Measurements from ENCODE around the gene GMEB2. TPM values are rescaled to one million over a fixed set of nuclear protein-coding genes. Genes with fewer than 3 reads are reported as not detected.

The GMEB2 gene
- total RNA-seq, 2 donors from 2014 or later = 11.5 to 12.3 TPM

DNA sequence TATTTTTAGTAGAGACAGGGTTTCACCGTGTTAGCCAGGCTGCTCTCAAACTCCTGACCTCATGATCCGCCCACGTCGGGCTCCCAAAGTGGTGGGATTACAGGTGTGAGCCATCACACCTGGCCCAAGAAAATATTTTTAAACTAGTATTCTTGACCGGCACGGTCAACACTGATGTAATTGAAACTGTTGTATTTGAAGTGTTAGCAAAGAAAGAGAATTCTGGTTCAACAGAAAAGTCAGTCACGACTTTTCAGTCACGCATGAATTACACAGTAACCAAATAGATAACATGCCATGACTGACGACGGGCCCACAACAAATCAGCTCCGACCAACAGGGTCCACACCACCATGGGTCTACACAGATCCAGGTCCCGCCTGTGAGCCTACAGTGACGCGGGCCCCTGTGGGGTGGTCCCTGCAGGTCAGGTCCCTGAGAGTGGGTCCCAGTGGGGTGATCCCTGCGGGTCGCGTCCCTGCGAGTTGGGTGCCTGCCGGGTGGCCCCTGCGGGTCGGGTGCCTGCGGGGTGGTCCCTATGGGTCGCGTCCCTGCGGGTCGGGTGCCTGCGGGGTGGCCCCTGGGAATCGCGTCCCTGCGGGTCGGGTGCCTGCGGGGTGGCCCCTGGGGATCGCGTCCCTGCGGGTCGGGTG, 1.0 kb downstream of the GMEB2 start:
- peak overlapping the region; percentile 51 for H3K27ac ChIP-seq (ENCODE audit: low read depth, low read length)

GRCh38 chr20:63624486-63624885, 2.4 kb downstream of the GMEB2 start:
- no peaks in the 10 kb centered on the region for H3K9me3 Mint-ChIP-seq
- no peak overlapping the region for H3K9ac ChIP-seq (ENCODE audit: extremely low read depth, low read length, poor library complexity, severe bottlenecking)
- no peak overlapping the region for H3K4me3 Mint-ChIP-seq
- no peaks in the 10 kb centered on the region for H3K4me1 ChIP-seq (ENCODE audit: control insufficient read depth, insufficient read depth, low read length)
- no peak overlapping the region for H3K4me3 ChIP-seq (ENCODE audit: low read length)
- H3K36me3 ChIP-seq (ENCODE audit: control insufficient read depth, insufficient read depth, low read length) = no peaks in the 10 kb centered on the region
- DNase-seq = peak; percentile 57
- no peaks in the 10 kb centered on the region for H3K9me3 ChIP-seq (ENCODE audit: control insufficient read depth, low read length)
- WGBS, 2 experiments (ENCODE audit: insufficient coverage in 1 of 2, insufficient read length in 1 of 2) = 92 to 93% methylated on average over 12 to 15 of the region's 15 CpGs
- H3K27ac ChIP-seq (ENCODE audit: low read depth, low read length) = no peak overlapping the region
- H3K36me3 Mint-ChIP-seq (ENCODE audit: low read depth) = peaks cover 12% of the 10 kb centered on the region
- peak overlapping the region; percentile 68 for H3K27ac Mint-ChIP-seq
- no peaks in the 10 kb centered on the region for H3K27me3 ChIP-seq (ENCODE audit: control insufficient read depth, insufficient read depth, low read length, poor library complexity, severe bottlenecking)
- no peaks in the 10 kb centered on the region for H3K27me3 Mint-ChIP-seq (ENCODE audit: insufficient read depth)
- TF ChIP-seq, protein P1, sequence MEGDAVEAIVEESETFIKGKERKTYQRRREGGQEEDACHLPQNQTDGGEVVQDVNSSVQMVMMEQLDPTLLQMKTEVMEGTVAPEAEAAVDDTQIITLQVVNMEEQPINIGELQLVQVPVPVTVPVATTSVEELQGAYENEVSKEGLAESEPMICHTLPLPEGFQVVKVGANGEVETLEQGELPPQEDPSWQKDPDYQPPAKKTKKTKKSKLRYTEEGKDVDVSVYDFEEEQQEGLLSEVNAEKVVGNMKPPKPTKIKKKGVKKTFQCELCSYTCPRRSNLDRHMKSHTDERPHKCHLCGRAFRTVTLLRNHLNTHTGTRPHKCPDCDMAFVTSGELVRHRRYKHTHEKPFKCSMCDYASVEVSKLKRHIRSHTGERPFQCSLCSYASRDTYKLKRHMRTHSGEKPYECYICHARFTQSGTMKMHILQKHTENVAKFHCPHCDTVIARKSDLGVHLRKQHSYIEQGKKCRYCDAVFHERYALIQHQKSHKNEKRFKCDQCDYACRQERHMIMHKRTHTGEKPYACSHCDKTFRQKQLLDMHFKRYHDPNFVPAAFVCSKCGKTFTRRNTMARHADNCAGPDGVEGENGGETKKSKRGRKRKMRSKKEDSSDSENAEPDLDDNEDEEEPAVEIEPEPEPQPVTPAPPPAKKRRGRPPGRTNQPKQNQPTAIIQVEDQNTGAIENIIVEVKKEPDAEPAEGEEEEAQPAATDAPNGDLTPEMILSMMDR (conservative IDR thresholded peaks at IDR 0.05) = no peak
- H3K4me1 Mint-ChIP-seq = peaks cover 12% of the 10 kb centered on the region

More for the DNA sequence above, 1.0 kb downstream of the GMEB2 start:
- TF ChIP-seq, protein P1 (conservative IDR thresholded peaks at IDR 0.05) = no peak
- Histone ChIP-seq H3K4me1 (ENCODE audit: control insufficient read depth, insufficient read depth, low read length) (no peaks in the 10 kb centered on the region), H3K4me3 (ENCODE audit: low read length) (peak overlapping the region; percentile 83), H3K9me3 (ENCODE audit: control insufficient read depth, low read length) (no peaks in the 10 kb centered on the region), H3K27me3 (ENCODE audit: control insufficient read depth, insufficient read depth, low read length, poor library complexity, severe bottlenecking) (no peaks in the 10 kb centered on the region), H3K36me3 (ENCODE audit: control insufficient read depth, insufficient read depth, low read length) (no peaks in the 10 kb centered on the region), H3K9ac (ENCODE audit: extremely low read depth, low read length, poor library complexity, severe bottlenecking) (peak overlapping the region; percentile 80)
- peak; percentile 68 for DNase-seq
- no peaks in the 10 kb centered on the region for H3K9me3 Mint-ChIP-seq
- H3K4me1 Mint-ChIP-seq = peaks cover 9% of the 10 kb centered on the region
- H3K4me3 Mint-ChIP-seq = peak overlapping the region; percentile 60
- peaks cover 12% of the 10 kb centered on the region for H3K36me3 Mint-ChIP-seq (ENCODE audit: low read depth)
- no peaks in the 10 kb centered on the region for H3K27me3 Mint-ChIP-seq (ENCODE audit: insufficient read depth)
- H3K27ac Mint-ChIP-seq = peak overlapping the region; percentile 88
- WGBS, 2 experiments (ENCODE audit: insufficient coverage in 1 of 2, insufficient read length in 1 of 2) = 27 to 74% methylated on average over 7 to 35 of the region's 36 CpGs

DNA sequence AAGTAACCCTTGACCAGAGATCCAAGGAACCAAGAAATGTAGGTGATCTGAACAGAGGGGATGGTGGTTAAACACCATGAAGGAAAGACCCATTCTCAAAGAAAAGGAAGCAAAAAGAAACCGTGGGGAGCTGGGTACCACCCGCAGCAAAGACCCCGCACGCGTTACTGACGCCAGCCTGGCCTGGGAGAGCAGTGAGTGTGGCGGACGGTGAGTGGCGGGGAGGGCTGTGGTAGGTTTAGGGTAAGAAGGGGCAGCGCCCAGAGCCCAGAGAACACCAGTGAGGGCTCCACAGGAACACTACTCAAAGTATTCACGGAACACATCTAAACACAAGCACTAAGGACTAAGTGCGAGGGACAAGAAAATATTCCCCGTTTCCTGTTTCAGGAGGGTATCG, 4.2 kb downstream of the GMEB2 start:
- H3K27ac Mint-ChIP-seq = no peak overlapping the region

More for the DNA sequence above, 4.2 kb downstream of the GMEB2 start:
- 94% methylated on average over 13 of the region's 14 CpGs; no CpG with 5 or more reads in 1 of the 2 experiments for WGBS, 2 experiments (ENCODE audit: insufficient coverage in 1 of 2, insufficient read length in 1 of 2)
- Mint-ChIP-seq H3K4me3 (no peak overlapping the region), H3K4me1 (peaks cover 8% of the 10 kb centered on the region), H3K9me3 (no peaks in the 10 kb centered on the region), H3K27me3 (ENCODE audit: insufficient read depth) (no peaks in the 10 kb centered on the region), H3K36me3 (ENCODE audit: low read depth) (peaks cover 28% of the 10 kb centered on the region)
- no peak overlapping the region for H3K27ac ChIP-seq (ENCODE audit: low read depth, low read length)
- TF ChIP-seq, protein P1 (conservative IDR thresholded peaks at IDR 0.05) = no peak
- H3K9me3 ChIP-seq (ENCODE audit: control insufficient read depth, low read length) = no peaks in the 10 kb centered on the region
- no peak overlapping the region for H3K4me3 ChIP-seq (ENCODE audit: low read length)
- H3K36me3 ChIP-seq (ENCODE audit: control insufficient read depth, insufficient read depth, low read length) = peaks cover 8% of the 10 kb centered on the region
- H3K4me1 ChIP-seq (ENCODE audit: control insufficient read depth, insufficient read depth, low read length) = no peaks in the 10 kb centered on the region
- DNase-seq = no peak
- no peak overlapping the region for H3K9ac ChIP-seq (ENCODE audit: extremely low read depth, low read length, poor library complexity, severe bottlenecking)
- H3K27me3 ChIP-seq (ENCODE audit: control insufficient read depth, insufficient read depth, low read length, poor library complexity, severe bottlenecking) = no peaks in the 10 kb centered on the region
